SK-N-SH treated with all-trans-retinoic acid at 6 μM for 48 hours (cell line): ENCODE data around the gene MARCHF10.

ENCODE experiments used
- PATZ1 ChIP-seq: fragments of 250-450 bp; sonication (Bioruptor Pico); IDR thresholded peaks from 2 replicates; pipeline ENCODE4 v1.8.0; 2020; ENCODE audit warnings: mild to moderate bottlenecking, moderate library complexity, borderline replicate concordance
- PPARA ChIP-seq: fragments of 250-450 bp; sonication (Bioruptor Pico); IDR thresholded peaks from 2 replicates; pipeline ENCODE4 v1.5.0; 2020; ENCODE audit warnings: mild to moderate bottlenecking, borderline replicate concordance
- RARB ChIP-seq: fragments of 250-450 bp; sonication (Bioruptor Pico); IDR thresholded peaks from 2 replicates; pipeline ENCODE4 v1.8.0; 2021; ENCODE audit warnings: mild to moderate bottlenecking, moderate library complexity

DNA sequence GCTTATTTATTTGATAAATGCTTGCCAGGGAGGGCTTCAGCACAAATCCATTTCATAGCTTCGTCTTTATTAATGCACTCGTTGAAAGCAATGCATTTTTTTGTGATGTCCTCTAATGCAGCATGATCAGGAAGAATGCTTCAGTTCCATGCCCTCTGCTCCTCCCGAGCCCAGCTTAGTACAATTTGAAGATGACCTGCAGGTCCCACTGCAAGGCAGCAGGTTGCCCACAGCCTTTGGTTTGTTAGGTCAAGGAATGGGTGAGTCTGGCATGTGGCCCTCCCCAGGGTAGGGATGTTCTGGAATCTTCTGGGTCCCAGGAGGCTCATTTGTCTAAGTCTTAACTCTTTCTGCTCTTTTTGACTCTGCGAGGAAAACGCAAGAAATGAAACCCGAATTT lies 49.4 kb upstream of the MARCHF10 start:
- TF ChIP-seq PATZ1 (CRISPR knock-in tag): no peak
- TF ChIP-seq PPARA (CRISPR knock-in tag): no peak
- no peak for TF ChIP-seq RARB
